Endothelial cell (in vitro differentiated cells): ENCODE results near the gene LRRC55. TPM values are rescaled to one million over a fixed set of nuclear protein-coding genes. Genes with fewer than 3 reads are reported as not detected.
A peak's percentile ranks its signal among the peaks of the same experiment; 100 is the strongest.

ENCODE experiments used
- DNase-seq: peaks from one replicate; pipeline ENCODE4 v3.0.0; 2021; ENCODE audit warnings: low spot score
- H3K27ac Mint-ChIP-seq: one replicate; pipeline ENCODE4 v1.8.0; 2021; ENCODE audit warnings: mixed read lengths, inconsistent platforms; ENCODE audit not compliant: unreplicated experiment
- H3K27me3 Mint-ChIP-seq: one replicate; pipeline ENCODE4 v1.8.0; 2021; ENCODE audit warnings: mild to moderate bottlenecking, moderate library complexity, mixed read lengths, inconsistent platforms; ENCODE audit not compliant: unreplicated experiment
- H3K36me3 Mint-ChIP-seq: one replicate; pipeline ENCODE4 v1.8.0; 2021; ENCODE audit warnings: mild to moderate bottlenecking, low read depth, mixed read lengths, inconsistent platforms; ENCODE audit not compliant: unreplicated experiment
- H3K4me1 Mint-ChIP-seq: one replicate; pipeline ENCODE4 v1.8.0; 2021; ENCODE audit warnings: mild to moderate bottlenecking, mixed read lengths, inconsistent platforms; ENCODE audit not compliant: unreplicated experiment
- H3K4me3 Mint-ChIP-seq: one replicate; pipeline ENCODE4 v1.8.0; 2021; ENCODE audit warnings: mild to moderate bottlenecking, mixed read lengths, inconsistent platforms; ENCODE audit not compliant: unreplicated experiment
- H3K9me3 Mint-ChIP-seq: one replicate; pipeline ENCODE4 v1.8.0; 2021; ENCODE audit warnings: mixed read lengths, inconsistent platforms; ENCODE audit not compliant: unreplicated experiment
- CTCF ChIP-seq: fragments of 200-600 bp; sonication (generic); IDR thresholded peaks from one replicate; pipeline ENCODE4 v1.5.0; 2021; ENCODE audit warnings: antibody characterized with exemption; ENCODE audit not compliant: unreplicated experiment
- total RNA-seq: library from RNA; stranded (reverse); fragmentation: NEBNext Ultra II Directional; extraction: Animal tissue kit (Norgen Biotek cat#: 25700); gene quantifications from one replicate; pipeline ENCODE4 v1.2.1, GENCODE V29; 2021; ENCODE audit not compliant: unreplicated experiment

The LRRC55 gene
- total RNA-seq, 1 donor from 2014 or later: 4.7 TPM

DNA sequence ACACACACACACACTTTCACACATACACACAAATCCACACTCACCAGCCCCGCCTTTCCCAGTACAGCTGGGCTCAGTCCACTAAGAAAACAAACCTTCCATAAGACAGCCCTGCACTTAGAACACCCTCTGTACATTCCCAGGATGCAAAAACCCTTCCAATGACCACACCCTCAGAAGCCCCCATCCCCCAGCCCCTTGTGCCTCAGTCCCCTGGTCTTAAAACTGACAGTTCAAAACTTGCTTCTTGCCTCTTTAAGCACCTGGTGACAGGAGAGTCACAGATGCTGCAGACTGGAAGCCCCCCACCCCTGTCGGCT, 32.3 kb downstream of the LRRC55 start:
- no peak overlapping the region for H3K27ac Mint-ChIP-seq
- no peaks in the 10 kb centered on the region for H3K36me3 Mint-ChIP-seq
- H3K9me3 Mint-ChIP-seq: no peaks in the 10 kb centered on the region
- H3K4me3 Mint-ChIP-seq: no peak overlapping the region
- peaks cover 41% of the 10 kb centered on the region for H3K4me1 Mint-ChIP-seq
- DNase-seq: no peak
- TF ChIP-seq CTCF: no peak
- H3K27me3 Mint-ChIP-seq: peaks cover 13% of the 10 kb centered on the region

DNA sequence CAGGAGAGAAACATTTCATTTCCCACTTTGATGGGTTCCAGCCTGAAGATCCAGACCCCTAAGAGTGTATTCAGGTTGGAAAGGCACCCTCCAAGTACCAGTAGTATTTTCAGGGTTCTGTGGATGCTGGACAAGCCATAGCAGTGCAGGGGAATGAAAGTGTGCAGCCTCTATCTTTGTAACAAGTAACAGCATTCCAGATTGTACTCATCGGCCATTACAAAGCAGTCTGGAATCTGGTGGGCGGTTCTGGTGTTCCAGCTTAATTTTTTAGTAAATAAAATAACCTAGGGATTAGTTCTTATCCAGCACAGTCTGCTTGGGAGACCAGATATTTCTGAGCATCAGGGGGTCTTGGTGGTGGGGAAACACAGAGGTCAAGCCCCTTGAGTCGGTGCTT, 32.7 kb downstream of the LRRC55 start:
- DNase-seq: no peak
- Mint-ChIP-seq H3K4me1 (peaks cover 41% of the 10 kb centered on the region), H3K27ac (no peak overlapping the region), H3K9me3 (no peaks in the 10 kb centered on the region), H3K27me3 (peaks cover 10% of the 10 kb centered on the region), H3K36me3 (no peaks in the 10 kb centered on the region), H3K4me3 (no peak overlapping the region)
- no peak for TF ChIP-seq CTCF

- Mint-ChIP-seq H3K27me3 (peaks cover 4% of the 10 kb centered on the region), H3K4me1 (peaks cover 35% of the 10 kb centered on the region), H3K27ac (no peak overlapping the region), H3K36me3 (no peaks in the 10 kb centered on the region), H3K9me3 (no peaks in the 10 kb centered on the region), H3K4me3 (no peak overlapping the region)
- TF ChIP-seq CTCF: no peak
- DNase-seq: no peak
Observed at GRCh38 chr11:57216463-57216862, 34.7 kb downstream of the LRRC55 start.

GRCh38 chr11:57217053-57217452, 35.3 kb downstream of the LRRC55 start:
- TF ChIP-seq CTCF: no peak
- Mint-ChIP-seq H3K4me3 (no peak overlapping the region), H3K9me3 (no peaks in the 10 kb centered on the region), H3K27ac (no peak overlapping the region), H3K4me1 (peaks cover 33% of the 10 kb centered on the region), H3K27me3 (peaks cover 3% of the 10 kb centered on the region), H3K36me3 (no peaks in the 10 kb centered on the region)
- DNase-seq: no peak

GRCh38 chr11:57219021-57219627, 37.4 kb downstream of the LRRC55 start:
- DNase-seq: no peak
- H3K9me3 Mint-ChIP-seq: no peaks in the 10 kb centered on the region
- H3K36me3 Mint-ChIP-seq: no peaks in the 10 kb centered on the region
- peaks cover 1% of the 10 kb centered on the region for H3K27me3 Mint-ChIP-seq
- no peak for TF ChIP-seq CTCF
- no peak overlapping the region for H3K27ac Mint-ChIP-seq
- H3K4me1 Mint-ChIP-seq: peaks cover 33% of the 10 kb centered on the region
- peak overlapping the region; percentile 22 for H3K4me3 Mint-ChIP-seq
